ENCODE data around the gene PRR22.

PRR22 gene

GRCh38 chr19:5784581-5785147 is at the start of gene PRR22:
Gene PRR22, minus strand, starts transcription at chr19:5784746. Its CDS starts 86 bp downstream, at chr19:5784660.
- no peak for DNase-seq
- intact Hi-C loops (cut with DNase I; ENCODE audit: low total_unique reads) = no loop called here
- Histone ChIP-seq H3K4me3 (no peak within 1 kb of the TSS), H3K27me3 (no peaks in the 10 kb centered on the region), H3K36me3 (peaks cover 50 to 61% (median 55%) of the 10 kb centered on the region in 3 donors), H3K27ac (no peak within 1 kb of the TSS), H3K9me3 (no peaks in the 10 kb centered on the region), H3K4me1 (peaks cover 0 to under 1% (median 0%) of the 10 kb centered on the region in 4 donors)
- TF ChIP-seq CTCF (IDR thresholded peaks at IDR 0.05) = no peak

- Histone ChIP-seq H3K36me3 (no peaks in the 10 kb centered on the region), H3K4me1 (peaks cover 0 to 18% (median 14%) of the 10 kb centered on the region in 4 donors), H3K4me3 (no peak overlapping the region), H3K27me3 (peaks cover 3 to 62% of the 10 kb centered on the region in 2 donors), H3K27ac (no peak overlapping the region), H3K9me3 (no peaks in the 10 kb centered on the region)
- TF ChIP-seq CTCF (IDR thresholded peaks at IDR 0.05) = no peak
- intact Hi-C loops (cut with DNase I; ENCODE audit: low total_unique reads) = no loop called here
- DNase-seq = no peak
Measured at GRCh38 chr19:5832527-5833216, 48.1 kb upstream of the PRR22 start.

GRCh38 chr19:5832061-5832460 is 47.5 kb upstream of the PRR22 start:
- H3K36me3 ChIP-seq = no peaks in the 10 kb centered on the region
- H3K9me3 ChIP-seq = no peaks in the 10 kb centered on the region
- intact Hi-C loops (cut with DNase I; ENCODE audit: low total_unique reads) = no loop called here
- no peak for TF ChIP-seq CTCF (IDR thresholded peaks at IDR 0.05)
- peaks cover 3 to 66% of the 10 kb centered on the region in 2 donors for H3K27me3 ChIP-seq
- H3K4me1 ChIP-seq = peaks cover 0 to 18% (median 14%) of the 10 kb centered on the region in 4 donors
- DNase-seq = no peak
- H3K27ac ChIP-seq = no peak overlapping the region
- H3K4me3 ChIP-seq = no peak overlapping the region

- intact Hi-C loops (cut with DNase I; ENCODE audit: low total_unique reads) = no loop called here
- no peaks in the 10 kb centered on the region for H3K9me3 ChIP-seq
- H3K27me3 ChIP-seq = peaks cover 3 to 69% of the 10 kb centered on the region in 2 donors
- H3K27ac ChIP-seq = no peak overlapping the region
- TF ChIP-seq CTCF (IDR thresholded peaks at IDR 0.05) = no peak
- H3K36me3 ChIP-seq = no peaks in the 10 kb centered on the region
- peaks cover 0 to 24% (median 16%) of the 10 kb centered on the region in 4 donors for H3K4me1 ChIP-seq
- no peak overlapping the region for H3K4me3 ChIP-seq
- DNase-seq = no peak
Measured at GRCh38 chr19:5831159-5831558, 46.6 kb upstream of the PRR22 start.

GRCh38 chr19:5829567-5830310 is 45.2 kb upstream of the PRR22 start:
- Histone ChIP-seq H3K36me3 (no peaks in the 10 kb centered on the region), H3K4me3 (no peak overlapping the region), H3K27me3 (peaks cover 3 to 79% of the 10 kb centered on the region in 2 donors), H3K4me1 (peaks cover 0 to 24% (median 16%) of the 10 kb centered on the region in 4 donors), H3K9me3 (no peaks in the 10 kb centered on the region), H3K27ac (no peak overlapping the region)
- no peak for DNase-seq
- intact Hi-C loops (cut with DNase I; ENCODE audit: low total_unique reads) = loop anchor here (5.0 kb wide), 1 partner anchor 1933 kb away; the partner anchor contains the start of gene CLEC4M
- no peak for TF ChIP-seq CTCF (IDR thresholded peaks at IDR 0.05)

Measured in tibial artery (tissue), 4 donors.